Measurements from ENCODE around the gene KCNAB1.
A peak's percentile ranks its signal among the peaks of the same experiment; 100 is the strongest.
"Not testable (repeated sequence)": the region's sequence is repeated elsewhere in the genome, so short reads cannot be mapped to it uniquely, and the experiment has no call there.

KCNAB1 gene

GRCh38 chr3:156274791-156275190, 154.4 kb downstream of the KCNAB1 start:
- DNase-seq, result no peak

GRCh38 chr3:156284637-156285036, 164.3 kb downstream of the KCNAB1 start:
- DNase-seq, result not testable (repeated sequence)

GRCh38 chr3:156285626-156286025, 165.2 kb downstream of the KCNAB1 start:
- DNase-seq, result no peak

- DNase-seq, result no peak
Observed at GRCh38 chr3:156290924-156291271, 170.5 kb downstream of the KCNAB1 start.

GRCh38 chr3:156291272-156292123, 171.1 kb downstream of the KCNAB1 start:
- DNase-seq, result no peak

GRCh38 chr3:156293566-156293965, 173.2 kb downstream of the KCNAB1 start:
- no peak for DNase-seq

- no peak for DNase-seq
Observed at GRCh38 chr3:156297582-156297981, 177.2 kb downstream of the KCNAB1 start.

GRCh38 chr3:156298014-156298413, 177.6 kb downstream of the KCNAB1 start:
- peak; percentile 75 for DNase-seq

GRCh38 chr3:156298938-156299337, 178.6 kb downstream of the KCNAB1 start:
- no peak for DNase-seq

GRCh38 chr3:156299569-156299968, 179.2 kb downstream of the KCNAB1 start:
- DNase-seq, result no peak

- DNase-seq, result no peak
Observed at GRCh38 chr3:156300371-156300770, 180.0 kb downstream of the KCNAB1 start.

- DNase-seq, result no peak
Observed at GRCh38 chr3:156300929-156301840, 180.8 kb downstream of the KCNAB1 start.

- no peak for DNase-seq
Observed at GRCh38 chr3:156303001-156303707, 182.8 kb downstream of the KCNAB1 start.

GRCh38 chr3:156304406-156304805, 184.0 kb downstream of the KCNAB1 start:
- peak; percentile 41 for DNase-seq

GRCh38 chr3:156305672-156306071, 185.3 kb downstream of the KCNAB1 start:
- no peak for DNase-seq

GRCh38 chr3:156307704-156308103, 187.3 kb downstream of the KCNAB1 start:
- peak; percentile 57 for DNase-seq

- no peak for DNase-seq
Observed at GRCh38 chr3:156311431-156311830, 191.1 kb downstream of the KCNAB1 start.

GRCh38 chr3:156311930-156312329, 191.6 kb downstream of the KCNAB1 start:
- DNase-seq, result no peak

GRCh38 chr3:156316076-156316475, 195.7 kb downstream of the KCNAB1 start:
- DNase-seq, result no peak

GRCh38 chr3:156317462-156318074, 197.2 kb downstream of the KCNAB1 start:
- DNase-seq, result peak; percentile 61

GRCh38 chr3:156321945-156322344, 201.6 kb downstream of the KCNAB1 start:
- no peak for DNase-seq

- DNase-seq, result no peak
Observed at GRCh38 chr3:156323466-156323865, 203.1 kb downstream of the KCNAB1 start.

- no peak for DNase-seq
Observed at GRCh38 chr3:156330415-156330814, 210.0 kb downstream of the KCNAB1 start.
